GM21515 (cell line): Measurements from ENCODE around the gene GNAL.

ENCODE experiments used
- ATAC-seq: cut with Tn5 transposase; IDR thresholded peaks from one replicate; pipeline ENCODE4 v1.9.1; 2021; ENCODE audit not compliant: unreplicated experiment

Gene GNAL

GRCh38 chr18:11759456-11759855, 70.4 kb downstream of the GNAL start:
- ATAC-seq, result no peak

- no peak for ATAC-seq
These were observed 71.6 kb downstream of the GNAL start for GRCh38 chr18:11760498-11761167.

- no peak for ATAC-seq
These were observed 72.5 kb downstream of the GNAL start for GRCh38 chr18:11761553-11761952.

- ATAC-seq, result no peak
These were observed 73.4 kb downstream of the GNAL start for GRCh38 chr18:11762429-11762828.

- no peak for ATAC-seq
These were observed 78.3 kb downstream of the GNAL start for GRCh38 chr18:11767329-11767728.

GRCh38 chr18:11767935-11768334, 78.9 kb downstream of the GNAL start:
- ATAC-seq, result no peak

- no peak for ATAC-seq
These were observed 86.5 kb downstream of the GNAL start for GRCh38 chr18:11775436-11776174.

- ATAC-seq, result no peak
These were observed 91.0 kb downstream of the GNAL start for GRCh38 chr18:11780042-11780441.

GRCh38 chr18:11783716-11784331, 94.8 kb downstream of the GNAL start:
- ATAC-seq, result no peak

GRCh38 chr18:11784674-11785304, 95.7 kb downstream of the GNAL start:
- no peak for ATAC-seq

- no peak for ATAC-seq
These were observed 96.5 kb downstream of the GNAL start for GRCh38 chr18:11785444-11786055.

GRCh38 chr18:11789716-11790510, 100.8 kb downstream of the GNAL start:
- no peak for ATAC-seq

- ATAC-seq, result no peak
These were observed 102.1 kb downstream of the GNAL start for GRCh38 chr18:11791131-11791530.

- no peak for ATAC-seq
These were observed 103.6 kb downstream of the GNAL start for GRCh38 chr18:11792632-11793031.

- no peak for ATAC-seq
These were observed 105.1 kb downstream of the GNAL start for GRCh38 chr18:11794195-11794594.

- ATAC-seq, result no peak
These were observed 106.9 kb downstream of the GNAL start for GRCh38 chr18:11795916-11796315.

GRCh38 chr18:11798271-11798670, 109.2 kb downstream of the GNAL start:
- no peak for ATAC-seq

- ATAC-seq, result no peak
These were observed 110.0 kb downstream of the GNAL start for GRCh38 chr18:11799066-11799465.

GRCh38 chr18:11800566-11801334, 111.7 kb downstream of the GNAL start:
- no peak for ATAC-seq

GRCh38 chr18:11801573-11801972, 112.5 kb downstream of the GNAL start:
- ATAC-seq, result no peak
